Activated T-cell treated with anti-CD3 and anti-CD28 coated beads, Interleukin-2, amount 50 U/mL, for 48 hours (primary cell): Measurements from ENCODE around the gene VSIG10L.

Source experiments
- DNase-seq, 2 experiments: peaks; one replicate each; pipeline ENCODE4 v3.0.0-alpha.2; 2020

The VSIG10L gene

DNA sequence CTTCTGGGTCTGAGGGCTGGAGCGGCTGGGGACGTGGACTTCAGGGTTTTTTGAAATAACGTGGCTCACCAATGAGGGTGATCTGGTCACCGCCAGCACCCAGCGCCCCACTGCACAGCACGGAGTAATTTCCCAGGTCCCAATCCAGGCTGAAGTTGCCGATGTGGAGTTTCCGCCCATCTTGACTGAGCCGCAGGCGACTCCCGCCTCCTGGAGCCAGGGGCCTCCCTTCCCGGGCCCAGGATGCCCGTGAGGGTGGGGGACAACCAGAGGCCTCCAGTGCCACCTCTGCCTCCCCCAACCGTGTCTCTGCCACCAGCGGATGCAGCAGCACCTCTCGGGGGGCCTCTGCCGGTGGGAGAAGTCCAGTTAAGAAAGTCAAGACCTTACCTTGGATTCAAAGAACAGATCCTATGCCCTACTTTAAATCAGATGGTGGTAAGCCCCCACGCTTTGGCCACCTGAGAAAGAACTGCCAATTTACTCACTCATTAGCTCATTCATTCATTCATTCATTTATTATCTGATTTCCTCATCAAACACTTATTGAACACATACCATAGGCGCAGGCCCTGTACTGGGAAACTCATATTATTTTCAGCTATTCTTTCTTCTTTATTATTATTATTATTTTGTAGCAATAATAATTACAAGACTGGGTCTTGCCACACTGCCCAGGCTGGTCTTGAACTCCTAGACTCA is 3.9 kb downstream of the VSIG10L start:
- DNase-seq: no peak

DNA sequence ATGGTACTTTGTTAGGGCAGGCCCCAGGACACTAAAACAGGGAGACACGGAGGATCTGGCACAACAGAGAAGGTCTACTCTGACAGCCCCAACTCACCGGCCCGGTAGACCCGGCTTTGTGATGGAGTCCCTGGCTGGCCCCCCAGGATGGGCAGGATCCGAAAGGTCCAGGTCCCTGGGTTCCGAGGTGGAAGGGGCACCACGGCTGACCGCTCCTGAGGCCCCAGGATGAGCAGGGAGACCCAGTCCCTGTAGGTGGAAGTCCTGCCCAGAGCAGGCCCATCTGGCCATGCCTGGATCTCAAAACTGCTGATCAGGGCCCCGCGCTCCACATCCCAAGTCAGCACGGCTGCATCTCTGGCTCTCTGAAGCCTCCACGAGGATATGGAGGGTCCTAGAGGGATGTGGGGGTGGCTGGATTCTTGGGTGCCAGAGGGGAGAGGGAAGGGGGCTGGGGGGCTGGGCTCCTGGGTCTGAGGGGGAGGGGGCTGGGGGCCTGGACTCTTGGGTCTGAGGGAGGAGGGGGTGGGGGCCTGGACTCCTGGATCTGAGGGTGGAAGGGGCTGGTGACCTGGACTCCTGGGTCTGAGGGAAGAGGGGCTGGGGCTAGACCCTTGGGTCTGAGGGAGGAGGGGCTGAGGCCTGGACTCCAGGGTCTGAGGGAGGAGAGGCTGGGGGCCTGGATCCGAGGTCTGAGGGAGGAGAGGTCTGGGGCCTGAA is 4.6 kb downstream of the VSIG10L start:
- DNase-seq: no peak

DNA sequence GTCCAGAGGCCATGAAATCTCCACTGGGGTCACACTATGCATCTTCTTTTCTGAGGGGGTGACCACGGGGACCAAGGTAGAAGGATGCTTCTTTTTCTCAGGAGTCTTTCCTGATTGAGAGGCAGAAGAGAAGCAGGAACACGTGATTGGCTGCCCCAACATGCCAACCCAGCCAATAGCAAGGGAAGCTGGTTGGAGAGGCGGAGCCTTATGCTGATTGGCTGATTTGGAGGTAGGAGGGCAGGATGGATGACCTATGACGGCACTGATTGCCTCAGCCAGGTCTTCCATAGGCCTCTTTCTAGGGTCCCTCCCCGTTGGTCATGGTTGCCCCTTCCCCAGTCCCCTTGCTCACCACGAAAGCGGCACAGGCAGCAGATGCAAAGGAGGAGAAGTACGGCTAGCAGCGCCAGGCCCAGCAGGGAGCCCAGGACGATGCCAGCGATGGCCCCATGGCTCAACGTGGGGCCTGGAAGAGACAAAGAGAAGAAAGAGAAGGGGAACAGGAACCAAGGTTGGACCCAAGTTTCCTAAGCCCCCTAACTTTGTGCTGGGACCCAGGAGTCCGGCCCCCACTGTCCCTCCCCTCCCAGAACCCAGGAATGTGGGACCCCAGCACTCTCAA is 8.0 kb downstream of the VSIG10L start:
- DNase-seq: peak in 1 of 2 experiments; percentile 40

DNA sequence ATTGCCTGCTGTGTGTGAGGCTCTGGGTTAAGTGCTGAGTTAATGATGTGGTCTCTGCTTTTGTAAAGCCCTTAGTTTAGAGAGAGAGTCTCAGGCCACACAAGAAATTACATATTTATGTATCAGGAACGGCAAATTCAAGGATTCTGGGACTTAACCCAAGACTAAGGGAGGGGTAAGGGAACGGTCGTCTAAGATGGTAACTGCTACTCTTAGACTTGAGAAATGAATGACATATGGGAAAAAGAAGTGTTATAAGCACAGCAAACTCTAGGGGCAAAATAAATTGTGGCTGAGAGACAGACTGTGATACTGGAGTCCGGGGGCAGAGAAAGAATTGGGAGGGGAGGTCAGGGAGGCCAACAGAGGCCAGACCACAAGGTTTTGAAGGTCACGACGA is 10.2 kb downstream of the VSIG10L start:
- DNase-seq: no peak

DNA sequence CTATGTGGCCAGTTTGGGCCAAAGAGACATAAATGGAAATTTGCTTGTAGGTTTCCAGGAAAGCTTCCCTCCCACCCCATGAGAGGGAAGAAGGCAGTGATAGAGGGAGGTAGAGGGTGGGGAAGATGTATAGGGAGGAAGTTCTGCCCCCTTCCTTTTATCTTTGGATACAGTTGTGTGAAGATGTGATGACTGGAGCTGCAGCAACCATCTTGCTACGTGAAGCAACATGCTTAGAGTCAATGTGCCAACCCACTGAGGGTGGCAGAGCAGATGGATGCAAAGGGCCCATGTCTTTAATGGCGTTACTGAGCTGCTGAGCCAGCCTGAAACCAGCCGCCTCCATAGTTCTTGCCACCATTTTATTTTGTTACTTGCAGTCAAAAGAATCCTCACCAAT is 10.7 kb downstream of the VSIG10L start:
- DNase-seq: no peak

DNA sequence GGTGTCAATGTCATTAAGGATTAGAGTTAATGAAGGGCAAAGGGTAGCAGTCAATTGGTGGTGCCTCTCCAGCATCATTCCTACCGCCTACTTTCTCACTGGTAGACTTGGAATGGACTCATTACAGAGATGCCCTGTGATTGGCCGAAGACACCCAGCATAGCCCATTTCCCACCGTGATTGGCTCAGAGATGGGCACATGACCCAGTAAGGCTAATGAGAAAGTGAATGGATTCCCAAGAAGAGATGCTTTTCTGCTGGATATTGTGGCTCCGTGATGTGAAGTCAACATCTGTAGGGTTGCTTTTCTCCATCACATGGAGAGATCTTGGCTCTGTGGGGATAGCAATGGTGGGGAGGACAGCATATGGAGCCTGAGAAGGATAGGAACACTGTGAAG is 11.6 kb downstream of the VSIG10L start:
- no peak for DNase-seq

DNA sequence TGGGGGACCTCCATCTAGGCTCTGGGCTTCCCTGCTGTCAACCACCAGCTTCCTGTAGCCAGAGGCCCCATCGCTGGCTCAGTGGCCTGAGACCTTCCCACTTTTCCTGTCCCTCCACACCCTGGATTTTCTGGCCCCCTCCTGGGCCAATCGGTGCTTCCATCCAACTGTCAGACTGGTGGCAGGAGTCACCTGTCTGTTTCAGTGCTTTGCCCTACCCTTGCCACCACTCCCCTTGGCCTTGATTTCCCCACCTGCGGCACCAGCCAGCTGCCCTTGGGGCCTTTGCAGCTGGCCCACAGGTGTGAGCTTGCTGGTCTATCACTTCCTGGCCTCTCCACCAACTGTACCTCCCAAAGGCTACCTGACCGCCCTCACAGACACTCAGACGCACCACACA is 12.5 kb downstream of the VSIG10L start:
- no peak for DNase-seq

DNA sequence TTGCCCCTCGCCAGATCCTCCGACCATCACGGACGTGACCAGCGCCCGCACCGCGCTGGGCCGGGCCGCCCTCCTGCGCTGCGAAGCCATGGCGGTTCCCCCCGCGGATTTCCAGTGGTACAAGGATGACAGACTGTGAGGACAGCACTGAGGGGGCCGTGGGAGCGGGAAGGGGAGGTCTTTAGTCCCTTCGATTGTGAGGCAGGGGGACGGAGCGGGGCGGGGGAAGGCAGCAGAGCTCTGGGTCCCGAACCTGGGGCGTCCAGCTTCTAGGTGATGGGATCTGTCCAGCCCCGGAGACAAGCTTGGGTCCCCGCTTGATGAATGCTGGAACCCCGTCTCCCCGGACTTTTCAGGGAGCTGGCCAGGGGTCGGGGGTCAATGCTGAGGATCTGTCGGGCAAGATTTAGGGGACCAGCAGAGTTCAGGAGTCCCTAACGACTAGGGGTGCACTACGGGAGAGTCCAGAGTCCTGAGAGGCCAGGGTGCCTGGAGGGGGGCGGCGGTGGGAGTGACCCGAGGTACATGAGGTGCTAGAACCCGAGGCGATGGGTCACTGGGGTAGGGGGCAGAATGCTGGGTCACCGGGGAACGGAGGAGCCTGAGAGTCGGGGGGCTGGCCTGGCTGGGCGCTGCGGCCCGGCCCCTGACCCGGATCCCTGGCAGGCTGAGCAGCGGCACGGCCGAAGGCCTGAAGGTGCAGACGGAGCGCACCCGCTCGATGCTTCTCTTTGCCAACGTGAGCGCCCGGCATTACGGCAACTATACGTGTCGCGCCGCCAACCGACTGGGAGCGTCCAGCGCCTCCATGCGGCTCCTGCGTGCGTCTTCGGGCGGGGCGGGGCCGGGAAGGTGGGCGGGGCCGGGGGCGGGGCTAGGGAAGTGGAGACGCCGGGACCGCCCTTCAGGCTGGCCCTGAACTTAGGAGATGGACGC is 14.6 kb downstream of the VSIG10L start:
- DNase-seq: peak; percentile 75 to 81

DNA sequence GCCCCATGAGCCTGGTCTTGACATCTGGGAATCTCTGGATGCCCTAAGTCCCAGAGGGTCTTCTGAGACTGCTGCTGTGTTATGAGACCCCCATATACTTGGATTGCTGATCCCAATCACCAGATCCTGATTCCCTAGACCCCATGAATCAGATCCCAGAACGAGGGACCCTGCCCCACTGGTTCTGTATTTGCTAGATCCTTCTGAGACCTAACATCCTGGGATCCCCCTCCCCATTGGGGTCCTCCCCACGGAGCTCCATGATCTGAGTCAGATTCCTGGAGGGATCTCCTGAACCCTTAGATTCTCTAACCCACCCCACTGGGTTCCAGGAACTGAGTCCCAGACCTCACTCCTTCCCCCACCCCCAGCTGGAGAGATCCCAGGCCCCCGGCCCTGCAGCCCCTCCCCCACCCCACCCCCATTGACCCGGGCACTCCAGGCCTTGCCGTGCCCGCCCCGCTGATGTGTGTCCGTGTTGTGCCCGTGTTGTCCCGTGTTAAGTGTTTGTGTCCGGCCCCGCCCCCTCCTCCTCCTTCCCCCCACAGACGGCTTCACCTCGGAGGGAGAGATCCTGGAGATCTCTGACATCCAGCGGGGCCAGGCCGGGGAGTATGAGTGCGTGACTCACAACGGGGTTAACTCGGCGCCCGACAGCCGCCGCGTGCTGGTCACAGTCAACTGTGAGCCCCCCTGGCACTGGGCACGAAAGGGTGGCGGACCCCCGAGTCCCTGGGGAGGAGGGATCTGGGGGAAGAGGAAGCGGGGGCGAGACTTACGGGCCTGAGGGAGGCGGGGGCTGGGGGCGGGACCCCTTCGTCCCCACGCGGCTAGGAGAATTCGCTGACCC is 15.5 kb downstream of the VSIG10L start:
- no peak for DNase-seq

DNA sequence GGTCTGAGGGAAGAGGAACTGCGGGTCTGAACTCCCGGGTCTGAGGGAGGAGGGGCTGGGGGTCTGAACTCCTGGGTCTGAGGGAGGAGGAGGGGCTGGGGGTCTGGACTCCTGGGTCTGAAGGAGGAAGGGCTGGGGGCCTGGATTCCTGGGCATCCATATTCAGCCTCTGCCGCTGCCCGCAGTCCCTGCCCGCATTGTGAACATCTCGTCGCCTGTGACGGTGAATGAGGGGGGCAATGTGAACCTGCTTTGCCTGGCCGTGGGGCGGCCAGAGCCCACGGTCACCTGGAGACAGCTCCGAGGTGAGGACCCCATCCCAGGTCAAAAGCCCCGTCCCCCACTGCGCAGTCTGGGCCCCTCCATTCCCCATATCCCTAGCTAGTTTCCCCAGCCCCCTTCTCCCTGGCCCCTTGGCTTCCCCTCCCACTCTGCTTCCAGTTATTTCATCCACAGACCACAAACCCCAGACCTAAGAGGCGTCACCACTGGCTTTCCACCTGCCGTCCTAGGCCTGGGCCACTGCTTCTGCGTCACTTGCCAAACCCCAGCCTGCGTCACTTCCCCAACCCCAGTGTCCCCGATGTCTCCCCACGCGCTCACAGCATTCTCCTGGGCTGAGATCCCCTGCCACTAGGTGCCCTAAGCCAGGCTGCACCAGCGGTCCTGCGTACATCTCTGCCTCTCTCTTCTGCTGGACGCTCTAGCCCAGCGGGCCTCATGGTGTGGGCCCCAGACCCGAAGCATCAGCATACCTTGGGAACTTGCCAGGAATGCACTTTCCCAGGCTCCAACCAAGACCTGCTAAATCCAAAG is 16.6 kb downstream of the VSIG10L start:
- peak in 1 of 2 experiments; percentile 37 for DNase-seq

DNA sequence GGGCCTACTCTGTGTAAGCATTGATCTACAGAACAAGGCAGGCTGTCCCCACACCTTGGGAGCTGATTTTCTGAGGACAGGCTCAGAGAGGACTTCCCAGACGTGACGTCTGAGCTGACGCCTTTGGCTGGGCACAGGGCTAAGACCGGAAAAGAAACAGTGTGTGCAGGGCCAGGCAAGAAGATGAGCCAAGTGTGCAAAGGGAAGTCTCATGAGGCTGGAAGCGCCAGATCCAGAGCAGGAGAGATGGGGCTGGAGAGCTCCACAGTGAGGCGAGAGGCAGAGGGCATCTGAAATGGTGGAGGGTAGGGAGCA is 17.8 kb downstream of the VSIG10L start:
- no peak for DNase-seq

DNA sequence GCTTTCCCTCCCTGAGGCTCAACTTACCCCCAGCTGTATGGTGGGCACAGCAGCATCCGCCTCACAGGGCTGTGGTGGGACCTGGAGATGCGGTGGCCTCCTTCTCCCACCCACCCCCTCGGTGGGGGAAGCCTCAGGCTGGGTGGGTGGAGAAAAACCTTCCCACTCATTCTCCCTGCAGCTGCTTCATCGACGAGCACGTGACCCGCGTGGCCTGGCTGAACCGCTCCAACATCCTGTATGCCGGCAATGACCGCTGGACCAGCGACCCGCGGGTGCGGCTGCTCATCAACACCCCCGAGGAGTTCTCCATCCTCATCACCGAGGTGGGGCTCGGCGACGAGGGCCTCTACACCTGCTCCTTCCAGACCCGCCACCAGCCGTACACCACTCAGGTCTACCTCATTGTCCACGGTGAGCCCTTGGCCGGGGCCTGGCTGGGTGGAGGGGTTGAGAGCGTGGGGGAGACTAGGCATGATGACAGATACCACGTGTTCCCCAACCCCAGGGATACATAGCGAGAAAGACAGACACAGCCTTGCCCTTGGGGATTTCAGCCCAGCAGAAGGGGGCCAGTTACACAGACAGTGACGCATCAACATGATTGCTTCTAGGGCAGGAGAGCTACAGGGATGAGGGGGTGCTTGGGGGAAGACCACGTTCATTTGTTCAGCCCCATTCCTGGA is 18.3 kb downstream of the VSIG10L start:
- no peak for DNase-seq

DNA sequence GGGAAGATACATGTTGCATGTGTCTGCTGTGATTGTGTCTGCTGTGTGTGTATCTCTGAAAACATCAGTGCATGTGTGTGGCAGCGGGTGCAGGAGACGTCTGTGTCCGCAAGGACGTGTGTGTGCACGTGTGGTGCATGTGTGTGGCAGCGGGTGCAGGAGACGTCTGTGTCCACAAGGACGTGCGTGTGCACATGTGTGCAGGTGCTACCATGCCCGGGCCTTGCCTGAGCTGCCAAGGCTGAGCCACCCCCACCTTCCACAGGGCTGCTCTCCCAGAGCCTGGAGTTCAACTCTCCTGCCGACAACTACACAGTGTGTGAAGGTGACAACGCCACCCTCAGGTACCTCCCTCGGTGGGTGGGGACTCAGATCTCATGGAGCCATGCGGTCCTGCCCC is 20.1 kb downstream of the VSIG10L start:
- DNase-seq: no peak

DNA sequence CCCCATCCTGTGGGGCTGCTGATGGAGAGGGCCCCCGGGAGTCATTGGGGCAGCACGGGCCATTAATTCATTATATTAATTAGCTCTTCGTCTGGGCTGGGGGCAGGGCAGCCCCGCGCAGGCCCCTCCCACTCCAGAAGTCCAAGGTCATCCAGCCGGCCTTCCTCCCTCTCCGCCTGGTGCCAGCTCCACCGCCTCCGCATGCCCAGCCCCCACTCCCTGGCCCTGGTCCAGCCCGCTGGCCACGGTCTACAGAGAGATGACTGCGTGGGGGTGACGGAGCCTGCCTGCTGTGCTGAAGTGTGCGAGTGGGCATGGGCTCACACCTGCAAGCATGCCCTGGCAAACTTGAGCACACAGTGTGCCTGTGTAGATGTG is 21.7 kb downstream of the VSIG10L start:
- DNase-seq: no peak

DNA sequence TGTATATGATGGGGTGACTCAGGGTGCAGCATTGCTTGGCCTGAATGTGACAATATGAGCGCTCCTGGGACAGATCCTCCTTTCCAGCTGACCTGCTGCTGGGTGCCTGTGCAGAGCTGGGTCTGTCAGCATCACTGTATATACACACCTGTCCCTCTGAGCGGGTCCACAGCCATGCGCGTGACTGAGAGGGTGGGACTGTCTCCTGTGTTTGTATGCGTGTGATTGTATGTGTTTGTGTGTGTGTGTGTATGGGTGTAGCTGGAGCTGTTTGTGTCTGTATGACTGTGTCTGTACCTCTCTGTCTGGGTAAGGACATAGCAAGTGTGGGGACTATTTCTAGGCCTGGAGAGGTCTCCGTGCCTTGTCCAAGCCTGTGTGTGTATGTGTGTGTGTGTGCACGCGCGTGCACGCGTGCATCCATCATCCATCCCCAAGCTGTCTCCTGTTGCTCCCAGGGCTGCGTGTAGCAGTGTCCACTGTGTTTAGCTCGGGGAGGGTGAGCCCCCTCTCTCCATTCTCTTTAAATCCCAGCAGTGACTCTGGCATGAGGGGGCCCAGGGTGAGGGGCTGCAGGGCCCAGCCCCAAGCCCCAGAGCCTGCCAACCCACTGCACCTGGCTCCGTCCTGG is 22.2 kb downstream of the VSIG10L start:
- no peak for DNase-seq

DNA sequence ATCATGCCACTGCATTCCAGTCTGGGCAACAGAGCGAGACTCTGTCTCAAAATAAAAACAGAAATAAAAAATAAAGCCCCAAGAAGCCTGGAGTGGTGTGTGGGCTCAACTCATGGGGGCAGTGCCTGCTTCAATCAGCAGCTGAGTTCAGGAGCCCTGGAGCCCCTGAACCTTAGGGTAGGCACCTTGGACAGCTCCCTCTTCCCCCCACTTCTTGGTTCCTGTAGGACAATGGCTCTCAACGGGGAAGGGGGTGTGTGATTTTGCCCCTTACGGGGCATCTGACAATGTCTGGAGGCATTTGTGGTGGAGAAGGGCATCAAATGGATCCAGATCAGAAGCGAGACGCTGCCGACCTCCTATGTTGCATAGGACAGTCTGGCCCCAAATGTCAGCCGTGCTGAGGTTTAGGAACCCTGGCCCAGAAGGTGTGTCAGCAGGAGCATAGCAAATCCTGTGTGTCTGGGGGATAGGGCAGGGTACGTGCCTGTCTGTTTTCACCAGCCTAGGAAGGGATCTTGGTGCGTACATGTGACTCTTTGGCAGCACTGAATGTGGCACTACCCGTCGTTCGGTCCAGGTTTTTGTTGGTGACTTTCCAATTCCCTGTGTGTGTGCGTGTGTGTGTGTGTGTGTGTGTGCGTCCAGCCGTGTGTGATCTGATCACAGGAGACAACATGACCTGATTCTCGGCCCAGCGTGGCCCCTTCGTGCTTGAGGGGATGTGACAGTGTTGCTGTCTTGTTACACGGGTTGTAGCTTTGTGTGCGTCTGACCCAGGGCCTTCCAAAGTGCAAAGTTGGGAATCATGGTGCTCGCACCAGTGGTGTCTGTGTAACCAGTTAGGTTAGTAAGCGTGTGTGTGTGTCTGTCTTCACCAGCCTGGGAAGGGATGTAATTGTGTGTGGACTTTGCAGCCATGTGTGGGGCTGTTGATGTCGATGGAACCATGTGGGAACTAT is 23.0 kb downstream of the VSIG10L start:
- DNase-seq: no peak

DNA sequence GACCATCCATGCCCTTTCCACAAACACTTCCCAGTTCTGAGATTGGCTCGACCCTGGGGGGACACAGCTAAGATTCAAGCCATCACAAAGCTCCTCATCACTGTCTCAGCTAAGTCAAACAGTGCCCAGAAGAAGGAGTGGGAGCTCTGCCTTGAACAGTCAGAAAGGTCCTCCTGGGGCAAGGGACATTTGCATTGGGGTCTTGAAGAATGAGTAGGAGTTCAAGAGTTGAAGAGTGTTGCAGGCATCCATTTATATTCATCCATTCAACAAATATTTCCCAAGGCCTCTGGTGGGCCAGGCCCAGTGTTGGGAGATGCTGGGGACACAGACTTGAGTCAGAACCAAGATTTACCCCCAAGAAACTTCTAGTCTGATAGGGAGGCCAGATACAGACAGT is 24.0 kb downstream of the VSIG10L start:
- DNase-seq: no peak

DNA sequence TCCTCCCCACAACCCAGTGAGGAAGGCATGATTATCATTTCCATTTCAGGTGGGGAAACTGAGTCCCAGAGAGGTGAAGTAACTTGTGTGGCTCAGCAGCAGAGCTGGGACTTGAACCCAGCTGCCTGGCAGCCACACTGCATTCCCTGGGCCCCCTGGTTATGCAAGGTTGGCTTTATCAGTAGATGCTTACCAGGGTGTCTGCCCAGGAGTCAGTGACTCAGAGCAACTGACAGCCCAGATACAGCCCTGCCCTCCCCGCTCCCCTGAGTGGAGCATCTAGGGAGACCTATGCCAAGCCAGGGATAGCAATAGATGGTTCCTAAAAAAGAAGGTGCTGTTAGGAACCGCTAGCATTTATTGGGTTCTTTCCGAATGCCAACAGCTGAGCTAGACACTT is 24.6 kb downstream of the VSIG10L start:
- DNase-seq: no peak

DNA sequence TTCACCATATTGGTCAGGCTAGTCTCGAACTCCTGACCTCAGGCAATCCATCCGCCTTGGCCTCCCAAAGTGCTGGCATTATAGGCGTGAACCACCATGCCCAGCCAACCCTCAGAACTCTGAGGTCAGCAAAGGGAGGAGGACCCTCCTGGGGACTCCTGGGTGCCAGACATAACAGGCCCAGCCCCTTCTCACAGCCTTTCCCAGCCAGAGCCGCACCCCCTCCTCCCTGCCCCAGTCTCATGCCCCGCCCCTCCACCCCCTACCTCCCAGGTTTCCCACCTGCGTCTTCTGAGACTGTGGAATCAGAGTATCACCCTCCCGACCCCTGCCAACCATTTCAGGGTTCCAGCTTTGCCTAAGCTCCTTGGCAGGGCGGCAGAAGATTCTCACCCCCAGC is 25.3 kb downstream of the VSIG10L start:
- DNase-seq: no peak
